K562 (cell line): Measurements from ENCODE around the gene PIK3CG. TPM values are rescaled to one million over a fixed set of nuclear protein-coding genes. Genes with fewer than 3 reads are reported as not detected.

ENCODE experiments used
- CBX3 ChIP-seq, 2 experiments: IDR thresholded peaks; 1 replicate in 1 of 2; 2 replicates in 1 of 2; pipeline ENCODE4 v1.6.1; 2012; ENCODE audit warnings: inconsistent platforms in 2 of 2, low read length in 2 of 2, borderline replicate concordance in 1 of 2, control low read depth in 1 of 2
- HDAC3 ChIP-seq: fragments of 450-650 bp; IDR thresholded peaks from 2 replicates; pipeline ENCODE4 v1.6.1; 2018; ENCODE audit warnings: borderline replicate concordance, mild to moderate bottlenecking, moderate library complexity; ENCODE audit not compliant: partially characterized antibody
- HMG20B ChIP-seq: fragments of 250-450 bp; sonication (Bioruptor Pico); IDR thresholded peaks from 2 replicates; pipeline ENCODE4 v1.5.0; 2021; ENCODE audit warnings: mild to moderate bottlenecking
- HNRNPLL ChIP-seq: fragments of 200-400 bp; formaldehyde crosslinking; IDR thresholded peaks from 2 replicates; pipeline ENCODE4 v1.6.1; 2017; ENCODE audit warnings: low read length, low read depth, mild to moderate bottlenecking; ENCODE audit not compliant: poor library complexity, severe bottlenecking
- JUND ChIP-seq, 2 experiments: IDR thresholded peaks; 2 replicates in 1 of 2; 3 replicates in 1 of 2; pipeline ENCODE4 v1.6.1; 2011; ENCODE audit warnings: borderline replicate concordance in 2 of 2, low read depth in 2 of 2, low read length in 2 of 2, improper control_type of control experiment in 1 of 2, missing biosample characterization in 1 of 2, missing genetic modification characterization in 1 of 2, missing genetic modification reagents in 1 of 2
- KDM1A ChIP-seq, 2 experiments: fragments of 450-650 bp; IDR thresholded peaks; 2 replicates each; pipeline ENCODE4 v1.6.1; 2016; ENCODE audit warnings: mild to moderate bottlenecking in 2 of 2
- MEF2D ChIP-seq: conservative IDR thresholded peaks from 2 replicates; pipeline ENCODE4 v1.6.1; 2016; ENCODE audit warnings: low read depth, missing genetic modification characterization, missing compliant biosample characterization
- MEIS2 ChIP-seq: fragments of 450-650 bp; IDR thresholded peaks from 2 replicates; pipeline ENCODE4 v1.6.1; 2014; ENCODE audit warnings: mild to moderate bottlenecking; ENCODE audit not compliant: partially characterized antibody
- MYNN ChIP-seq, 2 experiments: sonication (generic); formaldehyde crosslinking in 1 of 2; IDR thresholded peaks; 2 replicates each; pipeline versions ENCODE4 v1.5.0 to v1.6.1; 2016 to 2020; ENCODE audit warnings: antibody characterized with exemption in 1 of 2, missing genetic modification reagents in 1 of 2
- NEUROD1 ChIP-seq: fragments of 150-350 bp; IDR thresholded peaks from 2 replicates; pipeline ENCODE4 v1.6.1; 2014; ENCODE audit warnings: borderline replicate concordance, low read length, low read depth; ENCODE audit not compliant: partially characterized antibody
- NR4A1 ChIP-seq, 2 experiments: fragments of 250-450 bp in 1 of 2; fragments of 450-650 bp in 1 of 2; sonication (Bioruptor Pico) in 1 of 2; IDR thresholded peaks; 2 replicates each; pipeline versions ENCODE4 v1.4.0 to v1.6.1; 2016 to 2020; ENCODE audit warnings: mild to moderate bottlenecking in 2 of 2, missing compliant biosample characterization in 1 of 2, missing genetic modification characterization in 1 of 2, moderate library complexity in 1 of 2
- PRMT5 ChIP-seq: sonication (generic); formaldehyde crosslinking; IDR thresholded peaks from 2 replicates; pipeline ENCODE4 v1.5.0; 2020; ENCODE audit warnings: missing genetic modification reagents
- SMAD1 ChIP-seq: fragments of 150-350 bp; IDR thresholded peaks from 2 replicates; pipeline ENCODE4 v1.6.1; 2014; ENCODE audit warnings: low read length, low read depth; ENCODE audit not compliant: partially characterized antibody
- SMAD2 ChIP-seq: fragments of 150-350 bp; IDR thresholded peaks from 2 replicates; pipeline ENCODE4 v1.6.1; 2014; ENCODE audit warnings: low read depth, mild to moderate bottlenecking, low read length
- SMARCB1 ChIP-seq: IDR thresholded peaks from 2 replicates; pipeline ENCODE4 v1.6.1; 2011; ENCODE audit warnings: improper control_type of control experiment, low read depth; ENCODE audit not compliant: insufficient read length
- STAG1 ChIP-seq: sonication (generic); formaldehyde crosslinking; IDR thresholded peaks from 2 replicates; pipeline ENCODE4 v1.5.0; 2020; ENCODE audit warnings: missing genetic modification reagents, borderline replicate concordance
- TCFL5 ChIP-seq: fragments of 250-450 bp; sonication (Bioruptor Pico); conservative IDR thresholded peaks from 2 replicates; pipeline ENCODE4 v1.6.1; 2021; ENCODE audit warnings: mild to moderate bottlenecking, moderate library complexity, matching md5 sums
- ZC3H11A ChIP-seq: IDR thresholded peaks from 2 replicates; pipeline ENCODE4 v1.6.1; 2012; ENCODE audit warnings: low read depth, low read length, improper control_type of control experiment
- ZNF3 ChIP-seq: fragments of 250-450 bp; sonication (Bioruptor Pico); IDR thresholded peaks from 2 replicates; pipeline ENCODE4 v1.5.0; 2021; ENCODE audit warnings: mild to moderate bottlenecking, moderate library complexity
- polyA plus RNA-seq, 8 experiments: library from polyadenylated mRNA; depleted of rRNA in 4 of 8; stranded (reverse) in 5 of 8; unstranded in 3 of 8; fragments of >200 nt; fragmentation: Nextera tagmentation in 2 of 8; fragmentation: Illumina TruSeq in 1 of 8; extraction: Ambion mirVana in 2 of 8; extraction: Trizol in 1 of 8; gene quantifications; 2 replicates each; pipeline versions ENCODE4 v1.2.1 to v1.2.3, GENCODE V29; 2011 to 2014; ENCODE audit warnings: inconsistent platforms in 1 of 8, missing spikeins in 1 of 8
- total RNA-seq, 7 experiments: library from RNA; depleted of rRNA in 6 of 7; stranded (reverse); fragments of >200 nt in 6 of 7; fragmentation: Illumina TruSeq in 2 of 7; extraction: Trizol in 2 of 7; gene quantifications; 2 replicates each; pipeline versions ENCODE4 v1.2.1 to v1.2.3, GENCODE V29; 2011 to 2021; ENCODE audit warnings: low replicate concordance in 1 of 7
- TF ChIP-seq, protein P1 (sequence below): fragments of 450-650 bp; IDR thresholded peaks from 2 replicates; pipeline ENCODE4 v1.6.1; 2016; ENCODE audit warnings: mild to moderate bottlenecking
- TF ChIP-seq, protein P2 (sequence below): fragments of 450-650 bp; formaldehyde crosslinking; IDR thresholded peaks from 2 replicates; pipeline ENCODE4 v1.4.0; 2020; ENCODE audit warnings: mild to moderate bottlenecking, moderate library complexity

PIK3CG gene
- total and polyA plus RNA-seq, 9 of the 15 experiments (the other 6 are each of a cell fraction or from before 2014, with no cell fraction given): 5.3 to 42.5 (median 29.0) TPM

DNA sequence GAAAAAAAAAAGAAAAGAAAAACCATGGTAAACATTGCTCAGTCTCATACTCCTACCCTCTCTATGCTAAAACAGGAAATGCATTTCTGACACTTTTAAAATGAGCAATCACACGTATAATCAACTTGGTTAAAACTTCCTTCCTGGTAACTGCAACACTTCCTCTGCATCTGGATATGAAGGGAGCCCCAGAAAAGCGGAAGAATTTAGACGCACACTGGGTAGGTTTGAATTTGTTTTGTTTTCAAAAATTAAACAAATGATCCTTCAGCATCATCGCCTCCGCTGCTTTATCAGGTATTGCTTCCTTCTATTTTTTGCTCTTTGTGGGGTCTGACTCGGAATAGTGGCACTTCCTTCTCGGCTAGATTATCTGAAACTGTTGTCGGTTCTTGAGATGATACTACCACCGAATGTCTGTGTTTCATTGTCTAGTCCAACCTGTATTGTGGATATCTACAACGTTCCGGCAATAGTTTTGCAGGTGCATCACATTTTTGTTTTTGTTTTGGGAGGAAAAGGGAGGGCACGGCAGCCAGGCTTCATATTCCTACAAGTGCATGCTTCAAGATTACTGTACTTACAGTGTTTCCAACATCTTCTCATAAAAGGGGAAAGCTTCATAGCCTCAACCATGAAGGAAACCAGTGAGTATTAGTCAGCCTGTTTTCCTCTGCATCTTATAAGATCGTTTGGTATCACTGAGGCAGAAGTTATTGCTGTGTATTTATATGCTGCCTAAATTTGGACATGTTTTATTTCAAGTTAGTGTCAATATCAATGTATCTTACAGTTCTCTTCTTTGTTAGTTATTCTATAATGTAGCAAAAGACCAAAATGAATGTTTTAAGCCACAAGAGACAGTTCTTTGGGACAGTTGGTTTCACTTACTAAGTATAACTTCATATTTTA, at the start of gene PIK3CG (continued):
- TF ChIP-seq, protein P1, sequence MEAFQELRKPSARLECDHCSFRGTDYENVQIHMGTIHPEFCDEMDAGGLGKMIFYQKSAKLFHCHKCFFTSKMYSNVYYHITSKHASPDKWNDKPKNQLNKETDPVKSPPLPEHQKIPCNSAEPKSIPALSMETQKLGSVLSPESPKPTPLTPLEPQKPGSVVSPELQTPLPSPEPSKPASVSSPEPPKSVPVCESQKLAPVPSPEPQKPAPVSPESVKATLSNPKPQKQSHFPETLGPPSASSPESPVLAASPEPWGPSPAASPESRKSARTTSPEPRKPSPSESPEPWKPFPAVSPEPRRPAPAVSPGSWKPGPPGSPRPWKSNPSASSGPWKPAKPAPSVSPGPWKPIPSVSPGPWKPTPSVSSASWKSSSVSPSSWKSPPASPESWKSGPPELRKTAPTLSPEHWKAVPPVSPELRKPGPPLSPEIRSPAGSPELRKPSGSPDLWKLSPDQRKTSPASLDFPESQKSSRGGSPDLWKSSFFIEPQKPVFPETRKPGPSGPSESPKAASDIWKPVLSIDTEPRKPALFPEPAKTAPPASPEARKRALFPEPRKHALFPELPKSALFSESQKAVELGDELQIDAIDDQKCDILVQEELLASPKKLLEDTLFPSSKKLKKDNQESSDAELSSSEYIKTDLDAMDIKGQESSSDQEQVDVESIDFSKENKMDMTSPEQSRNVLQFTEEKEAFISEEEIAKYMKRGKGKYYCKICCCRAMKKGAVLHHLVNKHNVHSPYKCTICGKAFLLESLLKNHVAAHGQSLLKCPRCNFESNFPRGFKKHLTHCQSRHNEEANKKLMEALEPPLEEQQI: 0 out of 2 replicates have a peak, but pooled peaks have one; percentile 13
- no peak for TF ChIP-seq HDAC3
- no peak for TF ChIP-seq NR4A1 (CRISPR knock-in tag; IDR thresholded peaks at IDR 0.05)
- TF ChIP-seq NR4A1 (tag; IDR thresholded peaks at IDR 0.05): 0 out of 2 replicates have a peak, but pooled peaks have one; percentile 18
- no peak for TF ChIP-seq PRMT5 (CRISPR knock-in tag)
- TF ChIP-seq HNRNPLL: no peak
- no peak for TF ChIP-seq ZC3H11A
- TF ChIP-seq SMAD2: no peak
- no peak for TF ChIP-seq HMG20B (CRISPR knock-in tag)
- TF ChIP-seq NEUROD1: no peak
- TF ChIP-seq, protein P2, sequence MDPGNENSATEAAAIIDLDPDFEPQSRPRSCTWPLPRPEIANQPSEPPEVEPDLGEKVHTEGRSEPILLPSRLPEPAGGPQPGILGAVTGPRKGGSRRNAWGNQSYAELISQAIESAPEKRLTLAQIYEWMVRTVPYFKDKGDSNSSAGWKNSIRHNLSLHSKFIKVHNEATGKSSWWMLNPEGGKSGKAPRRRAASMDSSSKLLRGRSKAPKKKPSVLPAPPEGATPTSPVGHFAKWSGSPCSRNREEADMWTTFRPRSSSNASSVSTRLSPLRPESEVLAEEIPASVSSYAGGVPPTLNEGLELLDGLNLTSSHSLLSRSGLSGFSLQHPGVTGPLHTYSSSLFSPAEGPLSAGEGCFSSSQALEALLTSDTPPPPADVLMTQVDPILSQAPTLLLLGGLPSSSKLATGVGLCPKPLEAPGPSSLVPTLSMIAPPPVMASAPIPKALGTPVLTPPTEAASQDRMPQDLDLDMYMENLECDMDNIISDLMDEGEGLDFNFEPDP: no peak
- no peak for TF ChIP-seq SMAD1
- TF ChIP-seq ZNF3 (CRISPR knock-in tag): no peak
- no peak for TF ChIP-seq STAG1 (CRISPR knock-in tag)
- TF ChIP-seq JUND (IDR thresholded peaks at IDR 0.05; ENCODE audit: borderline replicate concordance, low read depth, low read length): no peak
- TF ChIP-seq JUND (tag; IDR thresholded peaks at IDR 0.05; ENCODE audit: borderline replicate concordance, low read depth, low read length): peak; percentile 52; the same call in 1 of the 3 replicates
- TF ChIP-seq MEIS2: peak; percentile 45
- TF ChIP-seq TCFL5 (CRISPR knock-in tag): no peak
- TF ChIP-seq MEF2D (tag): peak; percentile 25; the same call in 1 of the 2 replicates
- TF ChIP-seq SMARCB1: no peak
- no peak for TF ChIP-seq MYNN (IDR thresholded peaks at IDR 0.05)
- no peak for TF ChIP-seq MYNN (CRISPR knock-in tag; IDR thresholded peaks at IDR 0.05)
- 0 out of 4 replicates have a peak, but pooled peaks have one; percentile 27 for TF ChIP-seq KDM1A (IDR thresholded peaks at IDR 0.05)
- no peak; a peak in 1 of 3 replicates for TF ChIP-seq CBX3 (IDR thresholded peaks at IDR 0.05; ENCODE audit: borderline replicate concordance in 1 of 2, low read length in 2 of 2)
